ENCODE data around the gene MYO15B. TPM values are rescaled to one million over a fixed set of nuclear protein-coding genes. Genes with fewer than 3 reads are reported as not detected.
A peak's percentile ranks its signal among the peaks of the same experiment; 100 is the strongest.

The MYO15B gene
- total RNA-seq, 4 donors from 2014 or later = 64.9 to 209 (median 120) TPM

GRCh38 chr17:75553295-75554110 lies 34.1 kb upstream of the MYO15B start:
- no peaks in the 10 kb centered on the region for H3K9me3 ChIP-seq
- intact Hi-C loops (cut with DNase I) = no loop called here
- TF ChIP-seq, protein P1, sequence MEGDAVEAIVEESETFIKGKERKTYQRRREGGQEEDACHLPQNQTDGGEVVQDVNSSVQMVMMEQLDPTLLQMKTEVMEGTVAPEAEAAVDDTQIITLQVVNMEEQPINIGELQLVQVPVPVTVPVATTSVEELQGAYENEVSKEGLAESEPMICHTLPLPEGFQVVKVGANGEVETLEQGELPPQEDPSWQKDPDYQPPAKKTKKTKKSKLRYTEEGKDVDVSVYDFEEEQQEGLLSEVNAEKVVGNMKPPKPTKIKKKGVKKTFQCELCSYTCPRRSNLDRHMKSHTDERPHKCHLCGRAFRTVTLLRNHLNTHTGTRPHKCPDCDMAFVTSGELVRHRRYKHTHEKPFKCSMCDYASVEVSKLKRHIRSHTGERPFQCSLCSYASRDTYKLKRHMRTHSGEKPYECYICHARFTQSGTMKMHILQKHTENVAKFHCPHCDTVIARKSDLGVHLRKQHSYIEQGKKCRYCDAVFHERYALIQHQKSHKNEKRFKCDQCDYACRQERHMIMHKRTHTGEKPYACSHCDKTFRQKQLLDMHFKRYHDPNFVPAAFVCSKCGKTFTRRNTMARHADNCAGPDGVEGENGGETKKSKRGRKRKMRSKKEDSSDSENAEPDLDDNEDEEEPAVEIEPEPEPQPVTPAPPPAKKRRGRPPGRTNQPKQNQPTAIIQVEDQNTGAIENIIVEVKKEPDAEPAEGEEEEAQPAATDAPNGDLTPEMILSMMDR (IDR thresholded peaks at IDR 0.05) = no peak
- no peak for TF ChIP-seq POLR2A (IDR thresholded peaks at IDR 0.05)
- H3K36me3 ChIP-seq = no peaks in the 10 kb centered on the region
- no peak overlapping the region for H3K27ac ChIP-seq
- 78 to 83% methylated on average over 8 of the region's 8 CpGs for WGBS, 2 donors
- H3K4me3 ChIP-seq (replicated peaks in 1 of 3) = no peak overlapping the region
- no peak for DNase-seq
- H3K4me1 ChIP-seq = peaks cover 32 to 38% of the 10 kb centered on the region in 2 donors
- H3K27me3 ChIP-seq = no peaks in the 10 kb centered on the region

DNA sequence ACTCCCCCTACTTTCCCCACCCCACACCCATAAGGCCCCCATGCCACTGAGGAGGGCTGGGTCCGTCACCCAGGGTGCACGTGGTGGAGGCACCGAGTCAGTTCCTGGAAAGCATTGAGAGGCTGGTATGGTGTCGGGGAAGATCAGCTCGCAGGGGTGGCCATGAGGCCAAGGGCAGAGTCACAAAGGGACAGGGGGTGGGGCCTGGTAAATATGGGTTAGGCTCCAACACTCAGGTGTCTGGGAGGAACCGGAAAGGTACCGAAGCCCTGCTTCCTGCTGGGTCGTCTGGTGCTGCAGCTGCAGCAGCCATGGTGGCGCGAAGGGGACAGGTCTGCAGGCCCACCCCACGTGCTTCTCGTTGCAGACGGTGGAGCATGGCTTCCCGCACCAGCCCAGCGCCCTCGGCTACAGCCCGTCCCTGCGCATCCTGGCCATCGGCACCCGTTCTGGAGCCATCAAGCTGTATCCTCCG lies 31.9 kb upstream of the MYO15B start:
- Histone ChIP-seq H3K4me1 (peaks cover 17 to 20% of the 10 kb centered on the region in 2 donors), H3K9me3 (no peaks in the 10 kb centered on the region), H3K4me3 (replicated peaks in 1 of 3) (no peak overlapping the region), H3K36me3 (no peaks in the 10 kb centered on the region), H3K27ac (no peak overlapping the region), H3K27me3 (no peaks in the 10 kb centered on the region)
- no peak for TF ChIP-seq POLR2A (IDR thresholded peaks at IDR 0.05)
- TF ChIP-seq, protein P1 (IDR thresholded peaks at IDR 0.05) = no peak
- intact Hi-C loops (cut with DNase I) = no loop called here
- 94% methylated on average over 19 to 21 of the region's 21 CpGs for WGBS, 2 donors
- no peak for DNase-seq

GRCh38 chr17:75557075-75557851 lies 30.3 kb upstream of the MYO15B start:
- Histone ChIP-seq H3K9me3 (no peaks in the 10 kb centered on the region), H3K36me3 (no peaks in the 10 kb centered on the region), H3K4me1 (peaks cover 17 to 20% of the 10 kb centered on the region in 2 donors), H3K4me3 (replicated peaks in 1 of 3) (no peak overlapping the region), H3K27ac (peak overlapping the region; percentile 59 to 81 (median 78)), H3K27me3 (no peaks in the 10 kb centered on the region)
- intact Hi-C loops (cut with DNase I) = no loop called here
- WGBS, 2 donors = 18 to 30% methylated on average over 8 to 15 of the region's 15 CpGs
- TF ChIP-seq, protein P1 (IDR thresholded peaks at IDR 0.05) = no peak
- no peak for TF ChIP-seq POLR2A (IDR thresholded peaks at IDR 0.05)
- DNase-seq = peak; percentile 89 to 91

GRCh38 chr17:75557852-75558665 lies 29.5 kb upstream of the MYO15B start:
- peak overlapping the region; percentile 59 to 81 (median 78) for H3K27ac ChIP-seq
- TF ChIP-seq, protein P1 (IDR thresholded peaks at IDR 0.05) = no peak
- no peak for TF ChIP-seq POLR2A (IDR thresholded peaks at IDR 0.05)
- no peak for DNase-seq
- H3K4me3 ChIP-seq (replicated peaks in 1 of 3) = no peak overlapping the region
- H3K36me3 ChIP-seq = peaks cover 4 to 5% of the 10 kb centered on the region in 2 donors
- H3K27me3 ChIP-seq = no peaks in the 10 kb centered on the region
- H3K9me3 ChIP-seq = no peaks in the 10 kb centered on the region
- intact Hi-C loops (cut with DNase I) = no loop called here
- H3K4me1 ChIP-seq = peaks cover 17 to 20% of the 10 kb centered on the region in 2 donors
- 42 to 68% methylated on average over 3 to 16 of the region's 18 CpGs for WGBS, 2 donors
